ENCODE measurements around the gene FGF18. TPM values are rescaled to one million over a fixed set of nuclear protein-coding genes. Genes with fewer than 3 reads are reported as not detected.
A peak's percentile ranks its signal among the peaks of the same experiment; 100 is the strongest.

FGF18 gene
- total and polyA plus RNA-seq, 9 of the 15 experiments (the other 6 are each of a cell fraction or from before 2014, with no cell fraction given) = 0.05 to 0.18 (median 0.11) TPM; not detected in 6

DNA sequence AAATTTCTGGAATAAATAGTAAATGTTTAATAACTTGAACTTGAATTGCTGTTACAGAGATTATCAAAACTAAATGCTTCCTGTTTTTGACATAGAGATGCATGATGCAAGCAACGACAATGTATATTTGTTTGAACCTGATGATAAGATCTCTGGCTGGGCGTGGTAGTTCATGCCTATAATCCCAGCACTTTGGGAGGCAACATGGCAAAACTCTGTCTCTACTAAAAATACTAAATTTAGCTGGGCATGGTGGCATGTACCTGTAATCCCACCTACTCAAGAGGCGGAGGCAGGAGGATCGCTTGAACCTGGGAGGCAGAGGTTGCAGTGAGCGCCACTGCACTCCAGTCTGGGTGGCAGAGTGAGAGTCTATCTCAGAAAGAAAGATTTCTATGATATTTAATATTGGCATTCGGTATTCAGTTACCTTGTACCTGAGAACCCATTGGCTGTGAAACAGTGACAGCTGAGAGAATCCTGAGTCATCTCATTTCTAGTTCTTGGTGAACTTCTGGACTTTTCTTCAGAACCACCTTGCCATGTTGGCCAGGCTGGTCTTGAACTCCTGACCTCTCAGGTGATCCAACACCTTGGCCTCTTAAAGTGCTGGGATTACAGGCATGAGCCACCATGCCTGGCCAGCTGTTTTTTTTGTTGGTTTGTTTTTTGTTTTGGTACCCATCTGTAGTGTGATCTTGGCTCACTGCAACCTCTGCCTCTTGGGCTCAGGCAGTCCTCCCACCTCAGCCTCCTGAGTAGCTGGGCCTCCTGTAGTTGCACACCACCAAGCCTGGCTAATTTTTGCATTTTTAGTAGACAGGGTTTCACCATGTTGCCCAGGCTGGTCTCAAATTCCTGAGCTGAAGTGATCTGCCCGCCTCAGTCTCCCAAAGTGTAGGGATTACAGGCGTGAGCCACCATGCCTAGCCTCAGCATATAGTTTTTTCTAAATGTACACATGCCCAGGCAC lies 10.0 kb upstream of the FGF18 start (continued):
- peak; percentile 95 for TF ChIP-seq ZNF589 (CRISPR knock-in tag; IDR thresholded peaks at IDR 0.05; ENCODE audit: low read depth)
- peak; percentile 24; the same call in 1 of the 2 replicates for TF ChIP-seq EP400 (IDR thresholded peaks at IDR 0.05)
- TF ChIP-seq, protein P1, sequence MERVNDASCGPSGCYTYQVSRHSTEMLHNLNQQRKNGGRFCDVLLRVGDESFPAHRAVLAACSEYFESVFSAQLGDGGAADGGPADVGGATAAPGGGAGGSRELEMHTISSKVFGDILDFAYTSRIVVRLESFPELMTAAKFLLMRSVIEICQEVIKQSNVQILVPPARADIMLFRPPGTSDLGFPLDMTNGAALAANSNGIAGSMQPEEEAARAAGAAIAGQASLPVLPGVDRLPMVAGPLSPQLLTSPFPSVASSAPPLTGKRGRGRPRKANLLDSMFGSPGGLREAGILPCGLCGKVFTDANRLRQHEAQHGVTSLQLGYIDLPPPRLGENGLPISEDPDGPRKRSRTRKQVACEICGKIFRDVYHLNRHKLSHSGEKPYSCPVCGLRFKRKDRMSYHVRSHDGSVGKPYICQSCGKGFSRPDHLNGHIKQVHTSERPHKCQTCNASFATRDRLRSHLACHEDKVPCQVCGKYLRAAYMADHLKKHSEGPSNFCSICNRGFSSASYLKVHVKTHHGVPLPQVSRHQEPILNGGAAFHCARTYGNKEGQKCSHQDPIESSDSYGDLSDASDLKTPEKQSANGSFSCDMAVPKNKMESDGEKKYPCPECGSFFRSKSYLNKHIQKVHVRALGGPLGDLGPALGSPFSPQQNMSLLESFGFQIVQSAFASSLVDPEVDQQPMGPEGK (CRISPR knock-in tag; IDR thresholded peaks at IDR 0.05; ENCODE audit: borderline replicate concordance) = no peak
- peak; percentile 37; the same call in 1 of the 2 replicates for TF ChIP-seq ETV1 (tag; conservative IDR thresholded peaks at IDR 0.05; ENCODE audit: low read depth)
- TF ChIP-seq, protein P2, sequence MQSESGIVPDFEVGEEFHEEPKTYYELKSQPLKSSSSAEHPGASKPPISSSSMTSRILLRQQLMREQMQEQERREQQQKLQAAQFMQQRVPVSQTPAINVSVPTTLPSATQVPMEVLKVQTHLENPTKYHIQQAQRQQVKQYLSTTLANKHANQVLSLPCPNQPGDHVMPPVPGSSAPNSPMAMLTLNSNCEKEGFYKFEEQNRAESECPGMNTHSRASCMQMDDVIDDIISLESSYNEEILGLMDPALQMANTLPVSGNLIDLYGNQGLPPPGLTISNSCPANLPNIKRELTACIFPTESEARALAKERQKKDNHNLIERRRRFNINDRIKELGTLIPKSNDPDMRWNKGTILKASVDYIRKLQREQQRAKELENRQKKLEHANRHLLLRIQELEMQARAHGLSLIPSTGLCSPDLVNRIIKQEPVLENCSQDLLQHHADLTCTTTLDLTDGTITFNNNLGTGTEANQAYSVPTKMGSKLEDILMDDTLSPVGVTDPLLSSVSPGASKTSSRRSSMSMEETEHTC (IDR thresholded peaks at IDR 0.05) = no peak
- TF ChIP-seq EP300 (IDR thresholded peaks at IDR 0.05; ENCODE audit: low read length) = peak; percentile 74; the same call in 1 of the 2 replicates
- peak; percentile 47; the same call in 1 of the 2 replicates for TF ChIP-seq CXXC5 (CRISPR knock-in tag; IDR thresholded peaks at IDR 0.05)
- TF ChIP-seq, protein P3, sequence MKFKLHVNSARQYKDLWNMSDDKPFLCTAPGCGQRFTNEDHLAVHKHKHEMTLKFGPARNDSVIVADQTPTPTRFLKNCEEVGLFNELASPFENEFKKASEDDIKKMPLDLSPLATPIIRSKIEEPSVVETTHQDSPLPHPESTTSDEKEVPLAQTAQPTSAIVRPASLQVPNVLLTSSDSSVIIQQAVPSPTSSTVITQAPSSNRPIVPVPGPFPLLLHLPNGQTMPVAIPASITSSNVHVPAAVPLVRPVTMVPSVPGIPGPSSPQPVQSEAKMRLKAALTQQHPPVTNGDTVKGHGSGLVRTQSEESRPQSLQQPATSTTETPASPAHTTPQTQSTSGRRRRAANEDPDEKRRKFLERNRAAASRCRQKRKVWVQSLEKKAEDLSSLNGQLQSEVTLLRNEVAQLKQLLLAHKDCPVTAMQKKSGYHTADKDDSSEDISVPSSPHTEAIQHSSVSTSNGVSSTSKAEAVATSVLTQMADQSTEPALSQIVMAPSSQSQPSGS (CRISPR knock-in tag; IDR thresholded peaks at IDR 0.05) = no peak
- peak; percentile 50; the same call in 1 of the 2 replicates for TF ChIP-seq LEF1 (IDR thresholded peaks at IDR 0.05)
- peak; percentile 39; the same call in 1 of the 2 replicates for TF ChIP-seq MTA1 (IDR thresholded peaks at IDR 0.05; ENCODE audit: borderline replicate concordance)
- peak; percentile 60 for TF ChIP-seq JUND (IDR thresholded peaks at IDR 0.05; ENCODE audit: borderline replicate concordance, low read depth, low read length)
- no peak; the same call in 2 of the 3 replicates for TF ChIP-seq JUND (tag; IDR thresholded peaks at IDR 0.05; ENCODE audit: borderline replicate concordance, low read depth, low read length)
- TF ChIP-seq NR2C1 (IDR thresholded peaks at IDR 0.05) = peak; percentile 40; the same call in 1 of the 2 replicates
- TF ChIP-seq NR2C1 (tag; IDR thresholded peaks at IDR 0.05) = peak; percentile 57
- TF ChIP-seq, protein P4, sequence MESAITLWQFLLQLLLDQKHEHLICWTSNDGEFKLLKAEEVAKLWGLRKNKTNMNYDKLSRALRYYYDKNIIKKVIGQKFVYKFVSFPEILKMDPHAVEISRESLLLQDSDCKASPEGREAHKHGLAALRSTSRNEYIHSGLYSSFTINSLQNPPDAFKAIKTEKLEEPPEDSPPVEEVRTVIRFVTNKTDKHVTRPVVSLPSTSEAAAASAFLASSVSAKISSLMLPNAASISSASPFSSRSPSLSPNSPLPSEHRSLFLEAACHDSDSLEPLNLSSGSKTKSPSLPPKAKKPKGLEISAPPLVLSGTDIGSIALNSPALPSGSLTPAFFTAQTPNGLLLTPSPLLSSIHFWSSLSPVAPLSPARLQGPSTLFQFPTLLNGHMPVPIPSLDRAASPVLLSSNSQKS (CRISPR knock-in tag; IDR thresholded peaks at IDR 0.05) = no peak
- no peak for TF ChIP-seq RFX5 (IDR thresholded peaks at IDR 0.05; ENCODE audit: low read depth, low read length)
- TF ChIP-seq CEBPG (CRISPR knock-in tag; IDR thresholded peaks at IDR 0.05) = peak; percentile 94
- peak; percentile 68 to 92 for TF ChIP-seq CEBPG (tag; conservative IDR thresholded peaks at IDR 0.05 in 1 of 2, IDR thresholded peaks at IDR 0.05 in 1 of 2)
- 0 out of 2 replicates have a peak, but pooled peaks have one; percentile 19 for TF ChIP-seq GTF2E2 (tag; IDR thresholded peaks at IDR 0.05)
- TF ChIP-seq KAT2B (IDR thresholded peaks at IDR 0.05; ENCODE audit: low read depth, low read length) = no peak
- TF ChIP-seq ZNF384 (IDR thresholded peaks at IDR 0.05; ENCODE audit: low read depth, low read length) = no peak
- TF ChIP-seq NBN (IDR thresholded peaks at IDR 0.05; ENCODE audit: low read depth) = no peak
